GM23338 (cell line): ENCODE data around the gene TRIM25. TPM values are rescaled to one million over a fixed set of nuclear protein-coding genes. Genes with fewer than 3 reads are reported as not detected.

Experiments
- ATAC-seq: fragments of 200-7000 bp; cut with Tn5 transposase; 3 replicates; pipeline ENCODE4 v1.9.1; 2020
- DNase-seq: peaks from one replicate; pipeline ENCODE4 v3.0.0-alpha.2; 2015; ENCODE audit warnings: low spot score
- H2AFZ ChIP-seq: fragments of 200-600 bp; sonication (generic); 2 replicates; pipeline ENCODE4 v1.8.0; 2016; ENCODE audit warnings: antibody characterized with exemption, mild to moderate bottlenecking, moderate library complexity
- H3F3A ChIP-seq: fragments of 200-600 bp; sonication (generic); replicated peaks from 2 replicates; pipeline ENCODE4 v1.8.0; 2017; ENCODE audit warnings: antibody characterized with exemption, mixed run types, low read depth
- H3K27ac ChIP-seq: fragments of 200-600 bp; sonication (generic); 2 replicates; pipeline ENCODE4 v1.6.1; 2016; ENCODE audit warnings: low read depth
- H3K27me3 ChIP-seq: fragments of 200-600 bp; sonication (generic); 2 replicates; pipeline ENCODE4 v1.8.0; 2016; ENCODE audit warnings: mild to moderate bottlenecking, mixed run types, moderate library complexity; ENCODE audit not compliant: insufficient read depth
- H3K36me3 ChIP-seq: fragments of 200-600 bp; sonication (generic); 2 replicates; pipeline ENCODE4 v1.8.0; 2016; ENCODE audit warnings: mild to moderate bottlenecking; ENCODE audit not compliant: insufficient read depth
- H3K4me1 ChIP-seq: fragments of 200-600 bp; sonication (generic); 2 replicates; pipeline ENCODE4 v1.8.0; 2016; ENCODE audit warnings: mild to moderate bottlenecking, moderate library complexity; ENCODE audit not compliant: insufficient read depth
- H3K4me2 ChIP-seq: fragments of 200-600 bp; sonication (generic); 2 replicates; pipeline ENCODE4 v1.7.1; 2017; ENCODE audit warnings: mixed run types
- H3K4me3 ChIP-seq: fragments of 200-600 bp; sonication (generic); 2 replicates; pipeline ENCODE4 v1.6.1; 2016; ENCODE audit warnings: mixed run types
- H3K79me2 ChIP-seq: fragments of 200-600 bp; sonication (generic); replicated peaks from 2 replicates; pipeline ENCODE4 v1.8.0; 2017; ENCODE audit warnings: mild to moderate bottlenecking; ENCODE audit not compliant: insufficient read depth
- H3K9me2 ChIP-seq: fragments of 200-600 bp; sonication (generic); 2 replicates; pipeline ENCODE4 v1.8.0; 2017; ENCODE audit not compliant: insufficient read depth
- H4K20me1 ChIP-seq: fragments of 200-600 bp; sonication (generic); replicated peaks from 2 replicates; pipeline ENCODE4 v1.8.0; 2017; ENCODE audit warnings: mild to moderate bottlenecking; ENCODE audit not compliant: insufficient read depth
- H3K27ac Mint-ChIP-seq: 2 replicates; pipeline ENCODE4 v1.8.0; 2020; ENCODE audit warnings: inconsistent platforms, mild to moderate bottlenecking, moderate library complexity, mixed read lengths
- H3K27me3 Mint-ChIP-seq: 3 replicates; pipeline ENCODE4 v1.8.0; 2022; ENCODE audit warnings: low read depth, mild to moderate bottlenecking, moderate library complexity, mixed read lengths, inconsistent platforms; ENCODE audit not compliant: insufficient read depth, poor library complexity
- H3K36me3 Mint-ChIP-seq: 3 replicates; pipeline ENCODE4 v1.8.0; 2021; ENCODE audit warnings: low read depth, mild to moderate bottlenecking, inconsistent platforms, moderate library complexity, mixed read lengths
- H3K4me1 Mint-ChIP-seq: 3 replicates; pipeline ENCODE4 v1.8.0; 2020; ENCODE audit warnings: mild to moderate bottlenecking, inconsistent platforms, mixed read lengths
- H3K4me3 Mint-ChIP-seq: 3 replicates; pipeline ENCODE4 v1.8.0; 2021; ENCODE audit warnings: moderate library complexity, mild to moderate bottlenecking, inconsistent platforms, mixed read lengths
- H3K9me3 Mint-ChIP-seq: 3 replicates; pipeline ENCODE4 v1.8.0; 2020; ENCODE audit warnings: moderate library complexity, mild to moderate bottlenecking, inconsistent platforms, mixed read lengths
- CREB1 ChIP-seq: fragments of 250-450 bp; sonication (Bioruptor Pico); IDR thresholded peaks from 2 replicates; pipeline ENCODE4 v1.5.0; 2020; ENCODE audit warnings: low read depth, mild to moderate bottlenecking, moderate library complexity
- ETS1 ChIP-seq: IDR thresholded peaks from 2 replicates; pipeline ENCODE4 v1.6.1; 2016; ENCODE audit warnings: antibody characterized with exemption
- EZH2 ChIP-seq: fragments of 200-600 bp; sonication (generic); IDR thresholded peaks from one replicate; pipeline ENCODE4 v1.8.0; 2017; ENCODE audit warnings: antibody characterized with exemption, mild to moderate bottlenecking, low read depth; ENCODE audit not compliant: unreplicated experiment
- EZH2phosphoT487 ChIP-seq: fragments of 200-600 bp; sonication (generic); IDR thresholded peaks from one replicate; pipeline ENCODE4 v1.8.1; 2018; ENCODE audit warnings: antibody characterized with exemption; ENCODE audit not compliant: unreplicated experiment
- JUNB ChIP-seq: IDR thresholded peaks from one replicate; pipeline ENCODE4 v1.6.1; 2016; ENCODE audit warnings: antibody characterized with exemption; ENCODE audit not compliant: unreplicated experiment
- NANOG ChIP-seq: IDR thresholded peaks from 2 replicates; pipeline ENCODE4 v1.6.1; 2016; ENCODE audit warnings: antibody characterized with exemption, borderline replicate concordance
- POLR2AphosphoS5 ChIP-seq: IDR thresholded peaks from 2 replicates; pipeline ENCODE4 v1.6.1; 2016; ENCODE audit warnings: antibody characterized with exemption, low read depth
- STAT1 ChIP-seq: IDR thresholded peaks from one replicate; pipeline ENCODE4 v1.6.1; 2016; ENCODE audit warnings: antibody characterized with exemption; ENCODE audit not compliant: unreplicated experiment
- ZNF114 ChIP-seq: fragments of 250-450 bp; sonication (Bioruptor Pico); IDR thresholded peaks from 2 replicates; pipeline ENCODE4 v1.5.0; 2020; ENCODE audit warnings: mild to moderate bottlenecking, moderate library complexity
- ZNF331 ChIP-seq: fragments of 250-450 bp; sonication (Bioruptor Pico); IDR thresholded peaks from 2 replicates; pipeline ENCODE4 v1.5.0; 2020; ENCODE audit warnings: low read depth, mild to moderate bottlenecking, moderate library complexity
- polyA plus RNA-seq: library from polyadenylated mRNA; unstranded; fragments of >200 nt; fragmentation: Nextera tagmentation; extraction: Ambion mirVana; gene quantifications from 2 replicates; pipeline ENCODE4 v1.2.1, GENCODE V29; 2016
- total RNA-seq: library from RNA; depleted of rRNA; stranded (reverse); fragments of >200 nt; shearing (Covaris generic); gene quantifications from 2 replicates; pipeline ENCODE4 v1.2.3, GENCODE V29; 2014
- TF ChIP-seq, protein P1 (sequence below): IDR thresholded peaks from one replicate; pipeline ENCODE4 v1.6.1; 2018; ENCODE audit warnings: antibody characterized with exemption; ENCODE audit not compliant: unreplicated experiment
- TF ChIP-seq, protein P2 (sequence below): fragments of 250-450 bp; sonication (Bioruptor Pico); IDR thresholded peaks from 2 replicates; pipeline ENCODE4 v1.5.0; 2020; ENCODE audit warnings: mild to moderate bottlenecking, moderate library complexity

Gene TRIM25
- total and polyA plus RNA-seq, 2 experiments from 2014 or later, result 19.6 to 36.2 TPM

GRCh38 chr17:56847106-56847505 is 66.7 kb downstream of the TRIM25 start:
- TF ChIP-seq EZH2, result no peak
- no peak for TF ChIP-seq POLR2AphosphoS5
- TF ChIP-seq ETS1, result no peak
- no peak for TF ChIP-seq ZNF331 (CRISPR knock-in tag)
- TF ChIP-seq NANOG, result no peak
- no peak for TF ChIP-seq CREB1 (CRISPR knock-in tag)
- no peak for TF ChIP-seq EZH2phosphoT487
- H3K4me2 ChIP-seq, result no peak overlapping the region
- H3K36me3 ChIP-seq, result no peaks in the 10 kb centered on the region
- H4K20me1 ChIP-seq, result no peaks in the 10 kb centered on the region
- no peaks in the 10 kb centered on the region for H3K79me2 ChIP-seq
- no peaks in the 10 kb centered on the region for H3F3A ChIP-seq
- no peaks in the 10 kb centered on the region for H3K27me3 ChIP-seq
- H3K27me3 Mint-ChIP-seq, result peaks cover 1% of the 10 kb centered on the region
- DNase-seq (no peak), ATAC-seq (no peak)
- no peak overlapping the region for H3K27ac ChIP-seq
- no peak overlapping the region for H3K27ac Mint-ChIP-seq
- H3K4me1 Mint-ChIP-seq, result no peaks in the 10 kb centered on the region
- no peak overlapping the region for H2AFZ ChIP-seq
- H3K9me2 ChIP-seq, result no peaks in the 10 kb centered on the region
- H3K4me3 ChIP-seq, result no peak overlapping the region
- no peaks in the 10 kb centered on the region for H3K4me1 ChIP-seq
- H3K9me3 Mint-ChIP-seq, result no peaks in the 10 kb centered on the region
- no peak overlapping the region for H3K4me3 Mint-ChIP-seq
- peaks cover 8% of the 10 kb centered on the region for H3K36me3 Mint-ChIP-seq

GRCh38 chr17:56845934-56846333 is 67.9 kb downstream of the TRIM25 start:
- Histone ChIP-seq H3F3A (no peaks in the 10 kb centered on the region), H3K4me3 (no peak overlapping the region), H3K27me3 (no peaks in the 10 kb centered on the region), H3K36me3 (no peaks in the 10 kb centered on the region), H2AFZ (no peak overlapping the region), H3K79me2 (no peaks in the 10 kb centered on the region), H3K9me2 (no peaks in the 10 kb centered on the region), H3K27ac (no peak overlapping the region), H3K4me2 (no peak overlapping the region), H3K4me1 (no peaks in the 10 kb centered on the region), H4K20me1 (no peaks in the 10 kb centered on the region)
- no peaks in the 10 kb centered on the region for H3K27me3 Mint-ChIP-seq
- no peaks in the 10 kb centered on the region for H3K4me1 Mint-ChIP-seq
- no peak overlapping the region for H3K4me3 Mint-ChIP-seq
- no peaks in the 10 kb centered on the region for H3K9me3 Mint-ChIP-seq
- peaks cover 8% of the 10 kb centered on the region for H3K36me3 Mint-ChIP-seq
- ATAC-seq, result no peak
- H3K27ac Mint-ChIP-seq, result no peak overlapping the region
- no peak for DNase-seq
- TF ChIP-seq CREB1 (CRISPR knock-in tag) (no peak), ZNF331 (CRISPR knock-in tag) (no peak), JUNB (no peak), ZNF114 (CRISPR knock-in tag) (no peak), STAT1 (no peak), POLR2AphosphoS5 (no peak), NANOG (no peak), EZH2 (no peak)
- TF ChIP-seq, protein P1, sequence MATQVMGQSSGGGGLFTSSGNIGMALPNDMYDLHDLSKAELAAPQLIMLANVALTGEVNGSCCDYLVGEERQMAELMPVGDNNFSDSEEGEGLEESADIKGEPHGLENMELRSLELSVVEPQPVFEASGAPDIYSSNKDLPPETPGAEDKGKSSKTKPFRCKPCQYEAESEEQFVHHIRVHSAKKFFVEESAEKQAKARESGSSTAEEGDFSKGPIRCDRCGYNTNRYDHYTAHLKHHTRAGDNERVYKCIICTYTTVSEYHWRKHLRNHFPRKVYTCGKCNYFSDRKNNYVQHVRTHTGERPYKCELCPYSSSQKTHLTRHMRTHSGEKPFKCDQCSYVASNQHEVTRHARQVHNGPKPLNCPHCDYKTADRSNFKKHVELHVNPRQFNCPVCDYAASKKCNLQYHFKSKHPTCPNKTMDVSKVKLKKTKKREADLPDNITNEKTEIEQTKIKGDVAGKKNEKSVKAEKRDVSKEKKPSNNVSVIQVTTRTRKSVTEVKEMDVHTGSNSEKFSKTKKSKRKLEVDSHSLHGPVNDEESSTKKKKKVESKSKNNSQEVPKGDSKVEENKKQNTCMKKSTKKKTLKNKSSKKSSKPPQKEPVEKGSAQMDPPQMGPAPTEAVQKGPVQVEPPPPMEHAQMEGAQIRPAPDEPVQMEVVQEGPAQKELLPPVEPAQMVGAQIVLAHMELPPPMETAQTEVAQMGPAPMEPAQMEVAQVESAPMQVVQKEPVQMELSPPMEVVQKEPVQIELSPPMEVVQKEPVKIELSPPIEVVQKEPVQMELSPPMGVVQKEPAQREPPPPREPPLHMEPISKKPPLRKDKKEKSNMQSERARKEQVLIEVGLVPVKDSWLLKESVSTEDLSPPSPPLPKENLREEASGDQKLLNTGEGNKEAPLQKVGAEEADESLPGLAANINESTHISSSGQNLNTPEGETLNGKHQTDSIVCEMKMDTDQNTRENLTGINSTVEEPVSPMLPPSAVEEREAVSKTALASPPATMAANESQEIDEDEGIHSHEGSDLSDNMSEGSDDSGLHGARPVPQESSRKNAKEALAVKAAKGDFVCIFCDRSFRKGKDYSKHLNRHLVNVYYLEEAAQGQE, result no peak
- TF ChIP-seq, protein P2, sequence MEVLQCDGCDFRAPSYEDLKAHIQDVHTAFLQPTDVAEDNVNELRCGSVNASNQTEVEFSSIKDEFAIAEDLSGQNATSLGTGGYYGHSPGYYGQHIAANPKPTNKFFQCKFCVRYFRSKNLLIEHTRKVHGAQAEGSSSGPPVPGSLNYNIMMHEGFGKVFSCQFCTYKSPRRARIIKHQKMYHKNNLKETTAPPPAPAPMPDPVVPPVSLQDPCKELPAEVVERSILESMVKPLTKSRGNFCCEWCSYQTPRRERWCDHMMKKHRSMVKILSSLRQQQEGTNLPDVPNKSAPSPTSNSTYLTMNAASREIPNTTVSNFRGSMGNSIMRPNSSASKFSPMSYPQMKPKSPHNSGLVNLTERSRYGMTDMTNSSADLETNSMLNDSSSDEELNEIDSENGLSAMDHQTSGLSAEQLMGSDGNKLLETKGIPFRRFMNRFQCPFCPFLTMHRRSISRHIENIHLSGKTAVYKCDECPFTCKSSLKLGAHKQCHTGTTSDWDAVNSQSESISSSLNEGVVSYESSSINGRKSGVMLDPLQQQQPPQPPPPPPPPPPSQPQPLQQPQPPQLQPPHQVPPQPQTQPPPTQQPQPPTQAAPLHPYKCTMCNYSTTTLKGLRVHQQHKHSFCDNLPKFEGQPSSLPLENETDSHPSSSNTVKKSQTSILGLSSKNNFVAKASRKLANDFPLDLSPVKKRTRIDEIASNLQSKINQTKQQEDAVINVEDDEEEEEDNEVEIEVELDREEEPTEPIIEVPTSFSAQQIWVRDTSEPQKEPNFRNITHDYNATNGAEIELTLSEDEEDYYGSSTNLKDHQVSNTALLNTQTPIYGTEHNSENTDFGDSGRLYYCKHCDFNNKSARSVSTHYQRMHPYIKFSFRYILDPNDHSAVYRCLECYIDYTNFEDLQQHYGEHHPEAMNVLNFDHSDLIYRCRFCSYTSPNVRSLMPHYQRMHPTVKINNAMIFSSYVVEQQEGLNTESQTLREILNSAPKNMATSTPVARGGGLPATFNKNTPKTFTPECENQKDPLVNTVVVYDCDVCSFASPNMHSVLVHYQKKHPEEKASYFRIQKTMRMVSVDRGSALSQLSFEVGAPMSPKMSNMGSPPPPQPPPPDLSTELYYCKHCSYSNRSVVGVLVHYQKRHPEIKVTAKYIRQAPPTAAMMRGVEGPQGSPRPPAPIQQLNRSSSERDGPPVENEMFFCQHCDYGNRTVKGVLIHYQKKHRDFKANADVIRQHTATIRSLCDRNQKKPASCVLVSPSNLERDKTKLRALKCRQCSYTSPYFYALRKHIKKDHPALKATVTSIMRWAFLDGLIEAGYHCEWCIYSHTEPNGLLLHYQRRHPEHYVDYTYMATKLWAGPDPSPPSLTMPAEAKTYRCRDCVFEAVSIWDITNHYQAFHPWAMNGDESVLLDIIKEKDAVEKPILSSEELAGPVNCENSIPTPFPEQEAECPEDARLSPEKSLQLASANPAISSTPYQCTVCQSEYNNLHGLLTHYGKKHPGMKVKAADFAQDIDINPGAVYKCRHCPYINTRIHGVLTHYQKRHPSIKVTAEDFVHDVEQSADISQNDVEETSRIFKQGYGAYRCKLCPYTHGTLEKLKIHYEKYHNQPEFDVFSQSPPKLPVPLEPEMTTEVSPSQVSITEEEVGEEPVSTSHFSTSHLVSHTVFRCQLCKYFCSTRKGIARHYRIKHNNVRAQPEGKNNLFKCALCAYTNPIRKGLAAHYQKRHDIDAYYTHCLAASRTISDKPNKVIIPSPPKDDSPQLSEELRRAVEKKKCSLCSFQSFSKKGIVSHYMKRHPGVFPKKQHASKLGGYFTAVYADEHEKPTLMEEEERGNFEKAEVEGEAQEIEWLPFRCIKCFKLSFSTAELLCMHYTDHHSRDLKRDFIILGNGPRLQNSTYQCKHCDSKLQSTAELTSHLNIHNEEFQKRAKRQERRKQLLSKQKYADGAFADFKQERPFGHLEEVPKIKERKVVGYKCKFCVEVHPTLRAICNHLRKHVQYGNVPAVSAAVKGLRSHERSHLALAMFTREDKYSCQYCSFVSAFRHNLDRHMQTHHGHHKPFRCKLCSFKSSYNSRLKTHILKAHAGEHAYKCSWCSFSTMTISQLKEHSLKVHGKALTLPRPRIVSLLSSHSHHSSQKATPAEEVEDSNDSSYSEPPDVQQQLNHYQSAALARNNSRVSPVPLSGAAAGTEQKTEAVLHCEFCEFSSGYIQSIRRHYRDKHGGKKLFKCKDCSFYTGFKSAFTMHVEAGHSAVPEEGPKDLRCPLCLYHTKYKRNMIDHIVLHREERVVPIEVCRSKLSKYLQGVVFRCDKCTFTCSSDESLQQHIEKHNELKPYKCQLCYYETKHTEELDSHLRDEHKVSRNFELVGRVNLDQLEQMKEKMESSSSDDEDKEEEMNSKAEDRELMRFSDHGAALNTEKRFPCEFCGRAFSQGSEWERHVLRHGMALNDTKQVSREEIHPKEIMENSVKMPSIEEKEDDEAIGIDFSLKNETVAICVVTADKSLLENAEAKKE (CRISPR knock-in tag), result no peak
